BJ (cell line): ENCODE results near the gene LTB. TPM values are rescaled to one million over a fixed set of nuclear protein-coding genes. Genes with fewer than 3 reads are reported as not detected.

ENCODE experiments used
- CTCF ChIA-PET: fragments of 350-600 bp; formaldehyde crosslinking; extraction: SDS; loops from one replicate; lab custom pipeline; 2021; ENCODE audit warnings: antibody characterized with exemption, inconsistent platforms; lab: Yijun Ruan, JAX
- POLR2A ChIA-PET: fragments of 300-600 bp; sonication (Branson Sonifier 250); formaldehyde crosslinking; extraction: SDS; loops from one replicate; lab custom pipeline; 2021; ENCODE audit warnings: antibody characterized with exemption; lab: Charles Lee
- DNase-seq: peaks from one replicate; pipeline ENCODE4 v3.0.0-alpha.2; 2011; ENCODE audit warnings: low read depth
- H3K27me3 ChIP-seq: 2 replicates; pipeline ENCODE4 v1.6.0; 2011; ENCODE audit warnings: low read length; ENCODE audit not compliant: control insufficient read depth, insufficient read depth
- H3K36me3 ChIP-seq: 2 replicates; pipeline ENCODE4 v1.5.1; 2011; ENCODE audit warnings: low read length; ENCODE audit not compliant: control insufficient read depth, insufficient read depth
- H3K4me3 ChIP-seq: 2 replicates; pipeline ENCODE4 v1.5.1; 2011; ENCODE audit warnings: low read depth, mild to moderate bottlenecking, control low read depth, low read length
- polyA plus RNA-seq: library from polyadenylated mRNA; depleted of rRNA; stranded (reverse); fragments of >200 nt; gene quantifications from 2 replicates; pipeline ENCODE4 v1.2.3, GENCODE V29; 2011
- TF ChIP-seq, protein P1 (sequence below): IDR thresholded peaks from 2 replicates; pipeline ENCODE4 v1.5.1; 2011; ENCODE audit warnings: low read depth, mild to moderate bottlenecking, control low read depth, inconsistent platforms, low read length, moderate library complexity; ENCODE audit not compliant: insufficient read depth

Gene LTB
- polyA plus RNA-seq, 1 experiment: not detected

- Histone ChIP-seq H3K36me3 (no peaks in the 10 kb centered on the region), H3K27me3 (no peaks in the 10 kb centered on the region), H3K4me3 (no peak overlapping the region)
- DNase-seq: no peak
- ChIA-PET POLR2A (interaction anchor here (0.7 kb wide), 1 partner anchor 25 kb away, joined by 3 read pairs; no protein-coding TSS in a partner anchor), CTCF (interaction anchor here (1.1 to 15.5 kb wide), 4 partner anchors 8 to 41 kb away, joined by 3 to 182 read pairs (median 84); partner anchors contain the start of genes ATP6V1G2, NCR3 and NFKBIL1)
- TF ChIP-seq, protein P1, sequence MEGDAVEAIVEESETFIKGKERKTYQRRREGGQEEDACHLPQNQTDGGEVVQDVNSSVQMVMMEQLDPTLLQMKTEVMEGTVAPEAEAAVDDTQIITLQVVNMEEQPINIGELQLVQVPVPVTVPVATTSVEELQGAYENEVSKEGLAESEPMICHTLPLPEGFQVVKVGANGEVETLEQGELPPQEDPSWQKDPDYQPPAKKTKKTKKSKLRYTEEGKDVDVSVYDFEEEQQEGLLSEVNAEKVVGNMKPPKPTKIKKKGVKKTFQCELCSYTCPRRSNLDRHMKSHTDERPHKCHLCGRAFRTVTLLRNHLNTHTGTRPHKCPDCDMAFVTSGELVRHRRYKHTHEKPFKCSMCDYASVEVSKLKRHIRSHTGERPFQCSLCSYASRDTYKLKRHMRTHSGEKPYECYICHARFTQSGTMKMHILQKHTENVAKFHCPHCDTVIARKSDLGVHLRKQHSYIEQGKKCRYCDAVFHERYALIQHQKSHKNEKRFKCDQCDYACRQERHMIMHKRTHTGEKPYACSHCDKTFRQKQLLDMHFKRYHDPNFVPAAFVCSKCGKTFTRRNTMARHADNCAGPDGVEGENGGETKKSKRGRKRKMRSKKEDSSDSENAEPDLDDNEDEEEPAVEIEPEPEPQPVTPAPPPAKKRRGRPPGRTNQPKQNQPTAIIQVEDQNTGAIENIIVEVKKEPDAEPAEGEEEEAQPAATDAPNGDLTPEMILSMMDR: no peak
These were observed 6.8 kb upstream of the LTB start for GRCh38 chr6:31588871-31589650.

- H3K36me3 ChIP-seq: no peaks in the 10 kb centered on the region
- TF ChIP-seq, protein P1: no peak
- ChIA-PET CTCF (interaction anchor here (2.5 to 15.5 kb wide), 3 partner anchors 8 to 40 kb away, joined by 12 to 182 read pairs (median 156); partner anchors contain the start of genes ATP6V1G2, NCR3 and NFKBIL1), POLR2A (interaction anchor here (0.7 kb wide), 1 partner anchor 24 kb away, joined by 3 read pairs; no protein-coding TSS in a partner anchor)
- H3K4me3 ChIP-seq: no peak overlapping the region
- H3K27me3 ChIP-seq: no peaks in the 10 kb centered on the region
- DNase-seq: no peak
These were observed 5.9 kb upstream of the LTB start for GRCh38 chr6:31587791-31588777.

DNA sequence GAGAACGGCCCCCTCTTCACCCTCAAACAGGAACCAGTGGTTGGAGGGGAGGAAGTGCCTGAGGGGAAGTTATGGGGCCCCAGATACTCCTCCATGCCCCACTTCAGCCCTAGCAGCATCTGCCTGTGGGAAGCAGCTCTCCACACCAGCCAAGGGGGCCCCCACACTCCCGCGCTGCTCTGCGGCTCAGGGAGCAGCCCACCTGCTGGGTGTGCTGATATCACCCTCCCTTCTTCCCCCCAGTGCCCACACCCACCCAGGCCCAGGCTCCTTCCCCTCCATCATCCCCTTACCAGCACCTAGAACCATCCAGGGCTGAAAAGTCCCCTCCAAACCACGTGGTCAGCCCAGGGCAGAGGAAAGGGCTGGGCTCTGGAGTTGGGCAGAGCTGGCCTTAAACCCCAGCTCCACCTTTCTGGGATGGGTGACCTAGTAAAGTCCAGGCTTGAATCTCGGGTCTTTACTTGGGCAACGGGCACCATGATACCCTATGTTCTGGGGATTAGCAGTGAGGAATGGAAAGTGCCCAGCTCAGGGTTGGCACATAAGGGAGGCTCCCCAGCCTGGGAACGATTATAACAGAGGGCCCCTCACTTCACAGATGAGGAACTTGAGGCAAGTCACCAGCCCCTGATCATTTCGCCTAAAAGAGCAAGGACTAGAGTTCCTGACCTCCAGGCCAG is 4.5 kb upstream of the LTB start:
- Histone ChIP-seq H3K4me3 (no peak overlapping the region), H3K36me3 (no peaks in the 10 kb centered on the region), H3K27me3 (no peaks in the 10 kb centered on the region)
- ChIA-PET POLR2A (no interaction called here), CTCF (interaction anchor here (0.8 to 15.5 kb wide), 5 partner anchors 9 to 39 kb away, joined by 3 to 182 read pairs (median 5); partner anchors contain the start of genes ATP6V1G2, NCR3 and NFKBIL1)
- no peak for DNase-seq
- TF ChIP-seq, protein P1: no peak

GRCh38 chr6:31586008-31586407 is 3.8 kb upstream of the LTB start, which contains the start of gene LST1:
Gene LST1 (plus strand): TSS chr6:31586277. CDS start chr6:31587300, 1,023 bp downstream.
- H3K36me3 ChIP-seq: no peaks in the 10 kb centered on the region
- ChIA-PET CTCF (interaction anchor here (0.9 to 15.5 kb wide), 5 partner anchors 9 to 38 kb away, joined by 3 to 182 read pairs (median 5); partner anchors contain the start of genes ATP6V1G2, NCR3 and NFKBIL1), POLR2A (no interaction called here)
- DNase-seq: no peak
- no peaks in the 10 kb centered on the region for H3K27me3 ChIP-seq
- TF ChIP-seq, protein P1: no peak
- H3K4me3 ChIP-seq: no peak within 1 kb of the TSS
